NK-92 treated with Interleukin-12 subunit alpha and Interleukin-12 subunit beta, amount 100 ng/mL, for 24 hours (cell line): Measurements from ENCODE around the gene NLN.
"Not testable (repeated sequence)": the region's sequence is repeated elsewhere in the genome, so short reads cannot be mapped to it uniquely, and the experiment has no call there.

Experiments used
- DNase-seq: peaks from one replicate; lab custom pipeline; 2025; lab: John Stamatoyannopoulos, UW

NLN gene

GRCh38 chr5:65721720-65722574, at the start of gene NLN, which contains the start of gene SGTB:
TSS of gene NLN (plus strand) at chr5:65722205. CDS start at chr5:65722374, 169 bp downstream.
TSS of gene SGTB (minus strand) at chr5:65722109. CDS start at chr5:65720807, 1,302 bp downstream.
- peak; percentile 74 for DNase-seq

GRCh38 chr5:65672796-65673195, 49.2 kb upstream of the NLN start:
- DNase-seq: no peak

- DNase-seq: no peak
Observed at GRCh38 chr5:65674749-65675148, 47.3 kb upstream of the NLN start.

- not testable (repeated sequence) for DNase-seq
Observed at GRCh38 chr5:65676056-65676455, 45.9 kb upstream of the NLN start.

GRCh38 chr5:65682148-65682547, 39.9 kb upstream of the NLN start:
- no peak for DNase-seq

- no peak for DNase-seq
Observed at GRCh38 chr5:65693121-65693520, 28.9 kb upstream of the NLN start.

- no peak for DNase-seq
Observed at GRCh38 chr5:65695162-65695755, 26.7 kb upstream of the NLN start.

- DNase-seq: no peak
Observed at GRCh38 chr5:65695896-65696295, 26.1 kb upstream of the NLN start.

- DNase-seq: no peak
Observed at GRCh38 chr5:65696892-65697291, 25.1 kb upstream of the NLN start.

GRCh38 chr5:65699338-65699737, 22.7 kb upstream of the NLN start:
- no peak for DNase-seq

GRCh38 chr5:65702036-65702435, 20.0 kb upstream of the NLN start:
- no peak for DNase-seq

GRCh38 chr5:65704621-65705239, 17.3 kb upstream of the NLN start:
- DNase-seq: no peak

- DNase-seq: no peak
Observed at GRCh38 chr5:65707663-65708062, 14.3 kb upstream of the NLN start.

- DNase-seq: no peak
Observed at GRCh38 chr5:65708145-65708544, 13.9 kb upstream of the NLN start.

GRCh38 chr5:65718576-65719310, 3.3 kb upstream of the NLN start:
- DNase-seq: no peak

GRCh38 chr5:65721050-65721719, 820 bp upstream of the NLN start:
- no peak for DNase-seq

- DNase-seq: no peak
Observed at GRCh38 chr5:65722575-65723403, 784 bp downstream of the NLN start.

GRCh38 chr5:65727491-65728156, 5.6 kb downstream of the NLN start:
- no peak for DNase-seq

- DNase-seq: no peak
Observed at GRCh38 chr5:65728218-65728617, 6.2 kb downstream of the NLN start.

- DNase-seq: no peak
Observed at GRCh38 chr5:65730910-65731309, 8.9 kb downstream of the NLN start.
